Ishikawa (cell line): ENCODE results near the gene PCDHGB6.

Experiments used
- EGR1 ChIP-seq: IDR thresholded peaks from 2 replicates; pipeline ENCODE4 v1.6.1; 2012
- EP300 ChIP-seq: IDR thresholded peaks from 2 replicates; pipeline ENCODE4 v1.6.1; 2012; ENCODE audit warnings: borderline replicate concordance
- FOXM1 ChIP-seq: IDR thresholded peaks from 2 replicates; pipeline ENCODE4 v1.6.1; 2012; ENCODE audit warnings: low read depth, borderline replicate concordance
- TF ChIP-seq, protein P1 (sequence below): IDR thresholded peaks from 2 replicates; pipeline ENCODE4 v1.6.1; 2012; ENCODE audit warnings: low read depth, mild to moderate bottlenecking
- TF ChIP-seq, protein P2 (sequence below): IDR thresholded peaks from 2 replicates; pipeline ENCODE4 v1.6.1; 2012
- TF ChIP-seq, protein P3 (sequence below): IDR thresholded peaks from 2 replicates; pipeline ENCODE4 v1.6.1; 2012

DNA sequence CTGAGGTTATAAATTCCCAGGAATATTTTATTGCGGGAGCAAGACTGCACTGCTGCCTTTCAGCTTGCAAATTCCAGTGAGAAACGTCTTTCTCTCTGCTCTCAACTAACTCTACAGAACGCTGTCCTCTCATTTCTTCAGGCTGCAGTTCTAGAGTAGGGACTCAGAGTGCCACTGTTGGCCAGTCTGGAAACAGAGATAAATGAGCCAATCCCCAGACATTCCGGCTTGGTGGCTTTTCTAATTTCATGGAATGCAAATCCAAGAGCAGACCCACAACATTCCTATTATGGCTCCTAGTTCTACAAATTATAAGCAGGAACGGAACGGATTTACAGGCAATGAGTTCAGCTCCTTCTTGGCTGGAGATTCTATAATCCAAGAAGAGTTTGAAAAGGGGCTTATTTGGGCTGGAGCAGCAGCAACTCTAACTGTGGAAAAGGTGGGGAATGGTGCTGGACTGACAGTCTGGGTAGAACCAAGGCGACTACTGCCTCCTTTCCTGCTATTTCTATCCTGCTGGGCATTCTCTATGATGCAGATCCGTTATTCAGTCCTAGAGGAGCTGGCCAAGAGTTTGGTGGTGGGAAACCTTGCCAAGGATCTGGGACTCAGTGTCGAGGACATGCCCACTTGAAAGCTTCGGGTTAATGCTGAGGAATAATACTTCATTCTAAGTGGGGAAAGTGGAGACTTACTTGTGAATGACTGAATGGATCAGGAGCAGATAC, 31.8 kb downstream of the PCDHGB6 start:
- TF ChIP-seq, protein P1, sequence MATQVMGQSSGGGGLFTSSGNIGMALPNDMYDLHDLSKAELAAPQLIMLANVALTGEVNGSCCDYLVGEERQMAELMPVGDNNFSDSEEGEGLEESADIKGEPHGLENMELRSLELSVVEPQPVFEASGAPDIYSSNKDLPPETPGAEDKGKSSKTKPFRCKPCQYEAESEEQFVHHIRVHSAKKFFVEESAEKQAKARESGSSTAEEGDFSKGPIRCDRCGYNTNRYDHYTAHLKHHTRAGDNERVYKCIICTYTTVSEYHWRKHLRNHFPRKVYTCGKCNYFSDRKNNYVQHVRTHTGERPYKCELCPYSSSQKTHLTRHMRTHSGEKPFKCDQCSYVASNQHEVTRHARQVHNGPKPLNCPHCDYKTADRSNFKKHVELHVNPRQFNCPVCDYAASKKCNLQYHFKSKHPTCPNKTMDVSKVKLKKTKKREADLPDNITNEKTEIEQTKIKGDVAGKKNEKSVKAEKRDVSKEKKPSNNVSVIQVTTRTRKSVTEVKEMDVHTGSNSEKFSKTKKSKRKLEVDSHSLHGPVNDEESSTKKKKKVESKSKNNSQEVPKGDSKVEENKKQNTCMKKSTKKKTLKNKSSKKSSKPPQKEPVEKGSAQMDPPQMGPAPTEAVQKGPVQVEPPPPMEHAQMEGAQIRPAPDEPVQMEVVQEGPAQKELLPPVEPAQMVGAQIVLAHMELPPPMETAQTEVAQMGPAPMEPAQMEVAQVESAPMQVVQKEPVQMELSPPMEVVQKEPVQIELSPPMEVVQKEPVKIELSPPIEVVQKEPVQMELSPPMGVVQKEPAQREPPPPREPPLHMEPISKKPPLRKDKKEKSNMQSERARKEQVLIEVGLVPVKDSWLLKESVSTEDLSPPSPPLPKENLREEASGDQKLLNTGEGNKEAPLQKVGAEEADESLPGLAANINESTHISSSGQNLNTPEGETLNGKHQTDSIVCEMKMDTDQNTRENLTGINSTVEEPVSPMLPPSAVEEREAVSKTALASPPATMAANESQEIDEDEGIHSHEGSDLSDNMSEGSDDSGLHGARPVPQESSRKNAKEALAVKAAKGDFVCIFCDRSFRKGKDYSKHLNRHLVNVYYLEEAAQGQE, result no peak
- TF ChIP-seq FOXM1, result no peak
- TF ChIP-seq EP300, result no peak
- TF ChIP-seq, protein P2, sequence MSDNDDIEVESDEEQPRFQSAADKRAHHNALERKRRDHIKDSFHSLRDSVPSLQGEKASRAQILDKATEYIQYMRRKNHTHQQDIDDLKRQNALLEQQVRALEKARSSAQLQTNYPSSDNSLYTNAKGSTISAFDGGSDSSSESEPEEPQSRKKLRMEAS, result no peak
- no peak for TF ChIP-seq EGR1
- TF ChIP-seq, protein P3, sequence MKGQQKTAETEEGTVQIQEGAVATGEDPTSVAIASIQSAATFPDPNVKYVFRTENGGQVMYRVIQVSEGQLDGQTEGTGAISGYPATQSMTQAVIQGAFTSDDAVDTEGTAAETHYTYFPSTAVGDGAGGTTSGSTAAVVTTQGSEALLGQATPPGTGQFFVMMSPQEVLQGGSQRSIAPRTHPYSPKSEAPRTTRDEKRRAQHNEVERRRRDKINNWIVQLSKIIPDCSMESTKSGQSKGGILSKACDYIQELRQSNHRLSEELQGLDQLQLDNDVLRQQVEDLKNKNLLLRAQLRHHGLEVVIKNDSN, result no peak
